ENCODE data around the gene CAV1.

Gene CAV1

DNA sequence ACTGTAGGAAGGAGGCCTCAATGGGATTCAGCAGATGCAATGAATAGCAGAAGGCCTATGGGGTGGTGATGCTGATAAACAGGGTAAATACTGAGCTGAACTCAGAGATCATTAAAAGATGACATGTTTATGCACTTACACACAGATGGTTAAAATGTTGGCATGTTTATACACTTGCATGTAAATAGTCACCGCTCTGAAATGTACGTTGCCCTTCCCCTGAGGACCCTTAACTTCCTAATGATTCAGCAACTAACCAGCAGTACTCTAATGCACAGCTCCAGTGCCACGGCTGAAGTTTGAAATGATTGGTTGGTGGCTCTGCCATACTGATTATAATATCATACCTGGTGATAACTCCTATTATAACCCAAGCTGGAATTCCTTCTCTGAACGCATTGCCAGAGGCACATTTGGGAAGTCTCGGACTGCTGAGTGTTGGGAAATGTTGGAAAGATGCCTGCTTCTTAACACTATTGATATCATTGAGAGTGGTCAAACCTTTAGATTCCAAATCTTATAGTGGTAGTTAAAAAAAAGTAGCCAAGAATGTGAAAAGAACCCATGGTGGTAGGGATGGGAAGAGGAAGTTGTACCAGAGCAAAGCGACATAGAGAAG, 3.7 kb upstream of the CAV1 start:
- Histone ChIP-seq H3K9ac (ENCODE audit: low read length in 2 of 2) (no peak overlapping the region), H3K4me1 (ENCODE audit: control insufficient read depth, insufficient read depth, low read length) (peaks cover 13% of the 10 kb centered on the region), H3K36me3 (ENCODE audit: control insufficient read depth in 2 of 2, insufficient read depth in 2 of 2, low read length in 2 of 2) (no peaks in the 10 kb centered on the region), H3K9me3 (ENCODE audit: control insufficient read depth in 2 of 2, low read length in 2 of 2) (no peaks in the 10 kb centered on the region), H3K4me3 (ENCODE audit: low read length in 2 of 2) (no peak overlapping the region), H3K27ac (ENCODE audit: low read length) (no peak overlapping the region), H3K27me3 (ENCODE audit: control insufficient read depth in 1 of 2, insufficient read depth in 2 of 2, low read length in 2 of 2) (no peaks in the 10 kb centered on the region)

DNA sequence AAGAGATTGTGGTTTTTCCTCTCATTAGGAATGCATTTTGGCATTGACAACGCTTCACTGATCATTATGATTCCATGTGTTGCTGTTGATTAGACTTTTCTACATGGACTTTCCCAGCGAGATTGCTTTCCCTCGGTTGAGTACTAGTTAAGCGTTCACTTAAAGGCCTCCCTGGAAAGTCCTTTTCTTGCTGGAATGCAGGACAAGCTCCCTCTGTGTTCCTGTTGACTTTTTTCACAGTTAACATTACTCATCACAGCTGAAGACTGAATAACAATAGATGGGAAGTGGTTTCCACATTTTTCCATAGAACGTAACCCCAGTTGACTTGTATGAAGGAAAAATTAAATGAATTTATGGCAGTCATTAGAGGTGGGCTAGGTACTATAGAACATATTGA, 2.6 kb upstream of the CAV1 start:
- Histone ChIP-seq H3K4me3 (ENCODE audit: low read length in 2 of 2) (no peak overlapping the region), H3K27ac (ENCODE audit: low read length) (no peak overlapping the region), H3K27me3 (ENCODE audit: control insufficient read depth in 1 of 2, insufficient read depth in 2 of 2, low read length in 2 of 2) (peaks cover 0 to 2% of the 10 kb centered on the region in 2 donors), H3K36me3 (ENCODE audit: control insufficient read depth in 2 of 2, insufficient read depth in 2 of 2, low read length in 2 of 2) (no peaks in the 10 kb centered on the region), H3K9me3 (ENCODE audit: control insufficient read depth in 2 of 2, low read length in 2 of 2) (no peaks in the 10 kb centered on the region), H3K9ac (ENCODE audit: low read length in 2 of 2) (no peak overlapping the region), H3K4me1 (ENCODE audit: control insufficient read depth, insufficient read depth, low read length) (peaks cover 20% of the 10 kb centered on the region)

DNA sequence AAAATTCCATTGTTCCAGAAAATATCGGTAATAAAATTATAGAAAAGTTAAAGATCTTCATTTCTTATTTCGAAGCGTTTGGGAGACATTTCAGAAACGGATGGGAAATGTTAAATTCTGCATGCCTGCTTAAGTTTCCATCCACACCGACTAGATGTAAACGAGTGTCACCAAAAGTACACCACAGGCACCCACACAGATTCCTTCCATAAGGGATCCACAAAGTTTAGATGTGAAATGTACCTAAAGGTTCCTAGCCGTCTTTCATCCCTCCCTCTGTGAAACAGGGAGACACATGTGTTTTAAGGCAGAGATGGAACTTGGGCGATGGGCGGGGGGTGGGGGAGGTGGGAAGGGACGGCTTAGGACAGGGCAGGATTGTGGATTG, 621 bp upstream of the CAV1 start:
- Histone ChIP-seq H3K4me3 (ENCODE audit: low read length in 2 of 2) (peak overlapping the region; percentile 60 to 98), H3K4me1 (ENCODE audit: control insufficient read depth, insufficient read depth, low read length) (peaks cover 35% of the 10 kb centered on the region), H3K36me3 (ENCODE audit: control insufficient read depth in 2 of 2, insufficient read depth in 2 of 2, low read length in 2 of 2) (peaks cover 2 to 7% of the 10 kb centered on the region in 2 donors), H3K27ac (ENCODE audit: low read length) (peak overlapping the region; percentile 100), H3K27me3 (ENCODE audit: control insufficient read depth in 1 of 2, insufficient read depth in 2 of 2, low read length in 2 of 2) (peaks cover 0 to 2% of the 10 kb centered on the region in 2 donors), H3K9ac (ENCODE audit: low read length in 2 of 2) (peak overlapping the region; percentile 74 to 89), H3K9me3 (ENCODE audit: control insufficient read depth in 2 of 2, low read length in 2 of 2) (no peaks in the 10 kb centered on the region)

DNA sequence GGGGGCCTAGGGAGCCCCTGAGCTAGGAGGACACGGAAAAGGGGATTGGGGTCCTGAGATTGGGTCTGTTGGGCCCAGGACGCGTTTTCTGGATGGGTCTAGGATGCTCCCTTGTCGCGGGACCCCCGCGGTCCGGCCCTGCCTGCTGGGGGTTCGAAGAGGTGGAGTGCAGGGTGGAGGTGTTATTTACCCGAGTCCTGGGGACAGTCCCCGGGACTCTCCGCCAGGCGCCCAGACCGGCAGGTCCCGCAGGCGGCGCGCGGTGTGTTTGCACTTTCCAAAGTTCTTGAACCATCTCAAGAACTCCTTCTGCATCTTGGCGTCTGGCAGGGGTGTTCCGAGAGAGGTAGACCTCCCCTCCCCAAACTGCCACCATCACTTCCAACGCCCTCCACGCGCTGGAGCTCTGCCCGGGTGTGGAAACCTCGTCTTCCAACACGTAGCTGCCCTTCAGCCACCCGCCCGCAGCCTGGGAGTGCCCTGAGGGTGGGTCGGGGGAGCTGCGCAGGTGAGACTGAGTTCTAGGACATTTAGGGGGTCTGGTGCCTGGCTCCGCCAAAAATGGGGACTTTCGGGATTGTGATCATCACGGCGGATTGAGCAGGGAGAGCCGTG, 569 bp downstream of the CAV1 start:
- H3K9me3 ChIP-seq (ENCODE audit: control insufficient read depth in 2 of 2, low read length in 2 of 2) = no peaks in the 10 kb centered on the region
- H3K4me3 ChIP-seq (ENCODE audit: low read length in 2 of 2) = peak overlapping the region; percentile 89 to 98
- peaks cover 0 to 2% of the 10 kb centered on the region in 2 donors for H3K27me3 ChIP-seq (ENCODE audit: control insufficient read depth in 1 of 2, insufficient read depth in 2 of 2, low read length in 2 of 2)
- peaks cover 47% of the 10 kb centered on the region for H3K4me1 ChIP-seq (ENCODE audit: control insufficient read depth, insufficient read depth, low read length)
- peak overlapping the region; percentile 100 for H3K27ac ChIP-seq (ENCODE audit: low read length)
- H3K36me3 ChIP-seq (ENCODE audit: control insufficient read depth in 2 of 2, insufficient read depth in 2 of 2, low read length in 2 of 2) = peaks cover 3 to 10% of the 10 kb centered on the region in 2 donors
- peak overlapping the region; percentile 99 to 100 for H3K9ac ChIP-seq (ENCODE audit: low read length in 2 of 2)

DNA sequence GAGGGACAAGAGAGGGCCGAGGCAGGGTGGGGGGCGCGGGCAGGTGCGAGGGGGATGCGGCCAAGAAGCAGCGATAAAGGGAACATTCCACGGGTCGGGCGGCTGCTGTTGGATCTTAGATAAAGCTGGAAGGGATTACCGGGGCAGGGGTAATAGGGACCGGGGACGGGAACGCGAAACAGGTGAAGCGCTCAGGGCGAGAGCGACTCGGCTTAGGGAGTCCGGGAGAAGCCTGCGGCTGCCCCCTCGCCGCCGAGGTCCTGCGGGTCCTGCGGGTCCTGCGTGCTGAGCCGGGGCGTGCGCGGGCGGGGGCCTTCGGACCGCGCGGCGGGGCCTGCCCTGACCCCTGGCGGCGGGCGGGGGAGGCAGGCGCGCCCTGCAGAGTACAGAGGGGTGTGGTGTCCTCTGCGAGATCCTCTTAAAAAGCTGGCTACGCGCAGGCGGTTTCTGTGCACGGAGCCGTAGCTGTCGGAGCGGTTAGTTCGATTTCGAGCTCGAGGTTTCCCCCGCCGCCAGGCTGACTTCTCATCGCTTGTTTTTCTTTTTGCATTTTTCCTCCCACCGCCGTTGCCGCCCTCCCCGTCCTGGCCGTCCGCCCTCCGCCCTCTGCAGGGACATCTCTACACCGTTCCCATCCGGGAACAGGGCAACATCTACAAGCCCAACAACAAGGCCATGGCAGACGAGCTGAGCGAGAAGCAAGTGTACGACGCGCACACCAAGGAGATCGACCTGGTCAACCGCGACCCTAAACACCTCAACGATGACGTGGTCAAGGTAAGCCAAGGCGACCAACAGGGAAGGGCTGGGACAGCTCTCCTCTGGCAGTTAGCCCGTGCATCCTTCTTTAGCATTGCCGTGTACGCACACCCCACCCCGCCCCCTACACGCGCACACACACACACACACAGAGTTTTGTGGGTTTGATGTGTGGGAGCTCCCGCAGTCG, 1.4 kb downstream of the CAV1 start:
- H3K36me3 ChIP-seq (ENCODE audit: control insufficient read depth in 2 of 2, insufficient read depth in 2 of 2, low read length in 2 of 2) = peaks cover 5 to 10% of the 10 kb centered on the region in 2 donors
- peaks cover 48% of the 10 kb centered on the region for H3K4me1 ChIP-seq (ENCODE audit: control insufficient read depth, insufficient read depth, low read length)

DNA sequence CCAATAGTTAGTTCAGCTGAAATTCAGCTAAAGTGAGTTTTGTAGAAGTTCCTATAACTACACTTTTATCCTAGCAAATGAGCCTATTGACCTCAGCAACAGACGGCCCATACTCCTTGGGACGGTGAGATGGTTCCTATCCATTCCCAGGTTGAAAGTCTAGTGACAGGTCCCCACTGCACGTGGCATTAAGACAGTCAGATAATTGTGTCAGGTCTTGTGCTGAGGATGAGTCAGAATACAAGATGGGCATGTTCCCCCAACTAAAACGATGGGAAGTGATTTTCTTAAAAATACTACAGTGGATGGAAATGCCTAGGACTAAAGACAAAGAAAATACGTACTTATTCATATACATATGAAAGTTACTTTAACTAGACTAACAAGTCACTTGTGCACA, 2.1 kb downstream of the CAV1 start:
- H3K9me3 ChIP-seq (ENCODE audit: control insufficient read depth in 2 of 2, low read length in 2 of 2) = no peaks in the 10 kb centered on the region
- peaks cover 48% of the 10 kb centered on the region for H3K4me1 ChIP-seq (ENCODE audit: control insufficient read depth, insufficient read depth, low read length)
- peak overlapping the region; percentile 100 for H3K27ac ChIP-seq (ENCODE audit: low read length)
- H3K9ac ChIP-seq (ENCODE audit: low read length in 2 of 2) = peak overlapping the region; percentile 87 to 100
- H3K27me3 ChIP-seq (ENCODE audit: control insufficient read depth in 1 of 2, insufficient read depth in 2 of 2, low read length in 2 of 2) = peaks cover 0 to 2% of the 10 kb centered on the region in 2 donors
- H3K36me3 ChIP-seq (ENCODE audit: control insufficient read depth in 2 of 2, insufficient read depth in 2 of 2, low read length in 2 of 2) = peaks cover 5 to 10% of the 10 kb centered on the region in 2 donors
- peak overlapping the region; percentile 89 to 98 for H3K4me3 ChIP-seq (ENCODE audit: low read length in 2 of 2)

More for the DNA sequence above, 1.4 kb downstream of the CAV1 start:
- H3K9ac ChIP-seq (ENCODE audit: low read length in 2 of 2) = peak overlapping the region; percentile 99 to 100
- H3K9me3 ChIP-seq (ENCODE audit: control insufficient read depth in 2 of 2, low read length in 2 of 2) = no peaks in the 10 kb centered on the region
- H3K4me3 ChIP-seq (ENCODE audit: low read length in 2 of 2) = peak overlapping the region; percentile 89 to 98
- peaks cover 0 to 2% of the 10 kb centered on the region in 2 donors for H3K27me3 ChIP-seq (ENCODE audit: control insufficient read depth in 1 of 2, insufficient read depth in 2 of 2, low read length in 2 of 2)
- peak overlapping the region; percentile 100 for H3K27ac ChIP-seq (ENCODE audit: low read length)

DNA sequence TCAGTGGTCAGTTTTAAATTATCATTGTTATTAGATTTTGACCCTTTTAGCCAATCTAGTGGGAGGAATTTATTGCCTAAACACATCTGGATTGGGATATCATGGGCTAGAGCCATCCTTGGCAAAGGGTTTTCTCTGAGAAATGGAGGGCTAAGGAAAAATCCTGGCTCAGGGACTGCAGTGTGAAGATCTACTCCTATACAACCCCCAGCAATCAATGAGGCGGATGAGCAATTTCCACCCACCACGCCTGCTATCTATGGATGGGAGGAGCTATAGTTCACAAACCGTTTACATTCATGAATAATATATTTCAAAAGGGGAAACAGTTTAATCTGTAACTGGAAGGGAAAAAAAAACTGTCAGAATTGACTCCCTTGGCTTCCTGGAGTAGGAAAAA, 2.7 kb downstream of the CAV1 start:
- Histone ChIP-seq H3K27ac (ENCODE audit: low read length) (peak overlapping the region; percentile 100), H3K4me1 (ENCODE audit: control insufficient read depth, insufficient read depth, low read length) (peaks cover 53% of the 10 kb centered on the region), H3K4me3 (ENCODE audit: low read length in 2 of 2) (peak overlapping the region; percentile 89 to 98)

DNA sequence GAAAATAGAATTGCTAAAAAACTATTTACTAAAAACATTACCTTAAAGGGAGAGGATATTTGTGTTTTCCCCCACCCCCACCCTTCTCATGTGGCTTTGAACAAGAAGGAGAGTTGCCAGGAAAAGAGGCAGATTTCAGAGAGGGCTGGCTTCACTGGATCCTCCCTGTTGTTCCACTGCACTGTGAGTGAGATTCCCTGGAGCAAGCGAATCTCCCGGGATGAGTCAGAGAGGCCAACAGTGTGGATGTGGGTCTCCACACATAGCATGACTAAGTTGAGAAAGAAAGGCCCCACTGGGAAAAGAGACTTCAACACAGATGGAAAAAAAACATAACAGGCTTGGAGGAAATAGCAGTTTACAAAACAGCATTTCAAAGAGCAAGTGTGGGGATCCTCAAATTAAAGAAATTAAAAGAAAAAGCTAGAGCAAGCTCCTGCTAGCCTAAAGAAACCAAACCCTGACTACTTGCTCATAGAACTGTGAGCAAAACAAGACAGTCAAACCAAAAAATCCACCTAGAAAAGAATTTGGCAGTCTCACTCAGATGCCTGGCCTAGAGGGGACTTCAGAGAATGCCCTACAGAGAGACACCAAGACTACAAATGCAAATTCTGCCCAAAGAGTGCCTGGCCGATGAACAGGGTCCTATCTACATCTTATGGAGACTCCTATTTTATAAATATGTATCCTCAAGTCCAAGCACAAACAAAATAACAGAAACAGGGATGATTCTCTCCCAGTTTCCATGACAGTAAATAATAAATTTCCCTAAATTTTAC, 3.4 kb downstream of the CAV1 start:
- H3K36me3 ChIP-seq (ENCODE audit: control insufficient read depth in 2 of 2, insufficient read depth in 2 of 2, low read length in 2 of 2) = peaks cover 5 to 10% of the 10 kb centered on the region in 2 donors
- H3K27me3 ChIP-seq (ENCODE audit: control insufficient read depth in 1 of 2, insufficient read depth in 2 of 2, low read length in 2 of 2) = peaks cover 0 to 2% of the 10 kb centered on the region in 2 donors
- peak overlapping the region; percentile 89 to 98 for H3K4me3 ChIP-seq (ENCODE audit: low read length in 2 of 2)
- peaks cover 53% of the 10 kb centered on the region for H3K4me1 ChIP-seq (ENCODE audit: control insufficient read depth, insufficient read depth, low read length)
- peak overlapping the region; percentile 100 for H3K27ac ChIP-seq (ENCODE audit: low read length)
- H3K9me3 ChIP-seq (ENCODE audit: control insufficient read depth in 2 of 2, low read length in 2 of 2) = no peaks in the 10 kb centered on the region
- peak overlapping the region; percentile 30 to 100 for H3K9ac ChIP-seq (ENCODE audit: low read length in 2 of 2)

More for the DNA sequence above, 2.7 kb downstream of the CAV1 start:
- peak overlapping the region; percentile 87 to 100 for H3K9ac ChIP-seq (ENCODE audit: low read length in 2 of 2)
- H3K27me3 ChIP-seq (ENCODE audit: control insufficient read depth in 1 of 2, insufficient read depth in 2 of 2, low read length in 2 of 2) = peaks cover 0 to 2% of the 10 kb centered on the region in 2 donors
- no peaks in the 10 kb centered on the region for H3K9me3 ChIP-seq (ENCODE audit: control insufficient read depth in 2 of 2, low read length in 2 of 2)
- peaks cover 5 to 10% of the 10 kb centered on the region in 2 donors for H3K36me3 ChIP-seq (ENCODE audit: control insufficient read depth in 2 of 2, insufficient read depth in 2 of 2, low read length in 2 of 2)

DNA sequence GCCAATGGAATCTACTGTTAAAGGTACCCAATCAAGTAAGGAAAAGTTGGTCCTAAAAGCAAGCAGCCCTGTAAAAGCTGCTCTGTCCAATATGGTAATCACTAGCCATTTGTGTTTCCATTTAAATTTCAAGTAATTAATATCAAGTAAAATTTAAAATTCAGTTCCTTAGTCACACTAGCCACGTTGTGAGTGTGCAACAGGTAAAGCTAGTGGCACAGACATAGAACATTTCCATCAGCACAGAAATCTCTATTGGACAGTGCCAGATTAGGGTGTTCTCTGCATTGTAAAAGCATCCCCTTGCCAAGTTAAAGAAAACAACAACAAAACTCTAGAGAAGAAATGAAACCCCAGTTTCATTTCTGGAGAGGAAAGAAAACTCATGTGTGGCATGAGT, 4.4 kb downstream of the CAV1 start:
- no peak overlapping the region for H3K27ac ChIP-seq (ENCODE audit: low read length)
- H3K9me3 ChIP-seq (ENCODE audit: control insufficient read depth in 2 of 2, low read length in 2 of 2) = no peaks in the 10 kb centered on the region
- H3K27me3 ChIP-seq (ENCODE audit: control insufficient read depth in 1 of 2, insufficient read depth in 2 of 2, low read length in 2 of 2) = peaks cover 0 to 2% of the 10 kb centered on the region in 2 donors
- peak overlapping the region; percentile 47 to 49 for H3K4me3 ChIP-seq (ENCODE audit: low read length in 2 of 2)
- H3K9ac ChIP-seq (ENCODE audit: low read length in 2 of 2) = peak overlapping the region in 1 of 2 donors; percentile 23
- H3K4me1 ChIP-seq (ENCODE audit: control insufficient read depth, insufficient read depth, low read length) = peaks cover 53% of the 10 kb centered on the region
- H3K36me3 ChIP-seq (ENCODE audit: control insufficient read depth in 2 of 2, insufficient read depth in 2 of 2, low read length in 2 of 2) = peaks cover 7 to 10% of the 10 kb centered on the region in 2 donors

Data from stomach smooth muscle (tissue), 2 donors.